K562 (cell line): ENCODE results near the gene PI4KA. TPM values are rescaled to one million over a fixed set of nuclear protein-coding genes. Genes with fewer than 3 reads are reported as not detected.

Experiments
- BCL6 ChIP-seq: fragments of 250-450 bp; sonication (Bioruptor Pico); IDR thresholded peaks from 2 replicates; pipeline ENCODE4 v1.4.0; 2020
- CBX2 ChIP-seq: fragments of 200-600 bp; sonication (generic); IDR thresholded peaks from one replicate; pipeline ENCODE4 v1.6.1; 2012; ENCODE audit warnings: mild to moderate bottlenecking, low read length, inconsistent platforms; ENCODE audit not compliant: insufficient read depth, poor library complexity, severe bottlenecking
- CBX8 ChIP-seq: fragments of 200-600 bp; sonication (generic); IDR thresholded peaks from 2 replicates; pipeline ENCODE4 v1.6.1; 2012; ENCODE audit warnings: borderline replicate concordance, mixed run types, low read depth, mild to moderate bottlenecking, moderate library complexity, mixed read lengths, low read length, control low read depth, inconsistent platforms; ENCODE audit not compliant: poor library complexity, severe bottlenecking; ENCODE audit errors: extremely low read depth
- CXXC5 ChIP-seq: fragments of 250-450 bp; sonication (Bioruptor Pico); IDR thresholded peaks from 2 replicates; pipeline ENCODE4 v1.8.0; 2022; ENCODE audit warnings: inconsistent platforms, mild to moderate bottlenecking, moderate library complexity
- DNMT1 ChIP-seq: fragments of 450-650 bp; IDR thresholded peaks from 2 replicates; pipeline ENCODE4 v1.6.1; 2016; ENCODE audit warnings: antibody characterized with exemption, mild to moderate bottlenecking
- GABPB2 ChIP-seq: fragments of 250-450 bp; sonication (Bioruptor Pico); conservative IDR thresholded peaks from 2 replicates; pipeline ENCODE4 v1.5.1; 2021; ENCODE audit warnings: mild to moderate bottlenecking
- HDAC1 ChIP-seq, 2 experiments: fragments of 450-650 bp; IDR thresholded peaks; 2 replicates each; pipeline ENCODE4 v1.6.1; 2016 to 2017; ENCODE audit warnings: inconsistent platforms in 1 of 2, mild to moderate bottlenecking in 1 of 2, moderate library complexity in 1 of 2
- HES1 ChIP-seq: fragments of 450-650 bp; IDR thresholded peaks from 2 replicates; pipeline ENCODE4 v1.6.1; 2016; ENCODE audit warnings: low read depth, mild to moderate bottlenecking, moderate library complexity
- PTRF ChIP-seq: fragments of 450-650 bp; IDR thresholded peaks from 2 replicates; pipeline ENCODE4 v1.6.1; 2016; ENCODE audit warnings: mild to moderate bottlenecking, missing genetic modification characterization, missing compliant biosample characterization
- PURB ChIP-seq: sonication (generic); formaldehyde crosslinking; IDR thresholded peaks from 2 replicates; pipeline ENCODE4 v1.9.0; 2021; ENCODE audit warnings: low read depth, mild to moderate bottlenecking, missing genetic modification reagents
- PYGO2 ChIP-seq: fragments of 450-650 bp; IDR thresholded peaks from 2 replicates; pipeline ENCODE4 v1.6.1; 2016; ENCODE audit warnings: mild to moderate bottlenecking, missing genetic modification characterization, moderate library complexity, missing compliant biosample characterization
- RAD51 ChIP-seq: fragments of 450-650 bp; IDR thresholded peaks from 2 replicates; pipeline ENCODE4 v1.7.1; 2016; ENCODE audit warnings: low read depth, mild to moderate bottlenecking, borderline replicate concordance
- RFX5 ChIP-seq: IDR thresholded peaks from 2 replicates; pipeline ENCODE4 v1.6.1; 2011; ENCODE audit warnings: low read depth, mild to moderate bottlenecking, improper control_type of control experiment, low read length
- SAP30 ChIP-seq: fragments of 200-600 bp; sonication (generic); IDR thresholded peaks from 2 replicates; pipeline ENCODE4 v1.6.1; 2012; ENCODE audit warnings: borderline replicate concordance, low read depth, mild to moderate bottlenecking, moderate library complexity, low read length, control low read depth, inconsistent platforms; ENCODE audit not compliant: insufficient read depth, poor library complexity, severe bottlenecking
- TEAD1 ChIP-seq, 2 experiments: fragments of 450-650 bp in 1 of 2; sonication (generic) in 1 of 2; formaldehyde crosslinking; IDR thresholded peaks; 2 replicates each; pipeline versions ENCODE4 v1.4.0 to v1.8.0; 2020 to 2022; ENCODE audit warnings: mild to moderate bottlenecking in 2 of 2, missing genetic modification reagents in 1 of 2
- TEAD2 ChIP-seq: fragments of 450-650 bp; IDR thresholded peaks from 2 replicates; pipeline ENCODE4 v1.6.1; 2016; ENCODE audit warnings: missing genetic modification characterization, control low read depth, missing compliant biosample characterization
- THRB ChIP-seq: fragments of 450-650 bp; formaldehyde crosslinking; conservative IDR thresholded peaks from 2 replicates; pipeline ENCODE4 v1.4.0; 2022; ENCODE audit warnings: mild to moderate bottlenecking, missing genetic modification characterization
- ZNF551 ChIP-seq: fragments of 250-450 bp; sonication (Bioruptor Pico); IDR thresholded peaks from 2 replicates; pipeline ENCODE4 v1.5.0; 2021; ENCODE audit warnings: mild to moderate bottlenecking, moderate library complexity
- ZNF717 ChIP-seq: fragments of 250-450 bp; sonication (Bioruptor Pico); IDR thresholded peaks from 2 replicates; pipeline ENCODE4 v1.5.0; 2021
- ZNF830 ChIP-seq: fragments of 250-450 bp; sonication (Bioruptor Pico); IDR thresholded peaks from 2 replicates; pipeline ENCODE4 v1.5.0; 2021; ENCODE audit warnings: mild to moderate bottlenecking
- polyA plus RNA-seq, 8 experiments: library from polyadenylated mRNA; depleted of rRNA in 4 of 8; stranded (reverse) in 5 of 8; unstranded in 3 of 8; fragments of >200 nt; fragmentation: Nextera tagmentation in 2 of 8; fragmentation: Illumina TruSeq in 1 of 8; extraction: Ambion mirVana in 2 of 8; extraction: Trizol in 1 of 8; gene quantifications; 2 replicates each; pipeline versions ENCODE4 v1.2.1 to v1.2.3, GENCODE V29; 2011 to 2014; ENCODE audit warnings: inconsistent platforms in 1 of 8, missing spikeins in 1 of 8
- total RNA-seq, 7 experiments: library from RNA; depleted of rRNA in 6 of 7; stranded (reverse); fragments of >200 nt in 6 of 7; fragmentation: Illumina TruSeq in 2 of 7; extraction: Trizol in 2 of 7; gene quantifications; 2 replicates each; pipeline versions ENCODE4 v1.2.1 to v1.2.3, GENCODE V29; 2011 to 2021; ENCODE audit warnings: low replicate concordance in 1 of 7
- TF ChIP-seq, protein P1 (sequence below), 2 experiments: fragments of 450-650 bp; conservative IDR thresholded peaks; 2 replicates each; pipeline ENCODE4 v1.6.1; 2017; ENCODE audit warnings: mild to moderate bottlenecking in 2 of 2, moderate library complexity in 2 of 2
- TF ChIP-seq, protein P2 (sequence below): sonication (generic); formaldehyde crosslinking; IDR thresholded peaks from 2 replicates; pipeline ENCODE4 v1.5.0; 2020; ENCODE audit warnings: missing genetic modification reagents
- TF ChIP-seq, protein P3 (sequence below): fragments of 250-450 bp; sonication (Bioruptor Pico); IDR thresholded peaks from 2 replicates; pipeline ENCODE4 v1.8.0; 2021; ENCODE audit warnings: moderate library complexity, mild to moderate bottlenecking, inconsistent platforms

The PI4KA gene
- total and polyA plus RNA-seq, 9 of the 15 experiments (the other 6 are each of a cell fraction or from before 2014, with no cell fraction given) = 7.3 to 187 (median 84.7) TPM

DNA sequence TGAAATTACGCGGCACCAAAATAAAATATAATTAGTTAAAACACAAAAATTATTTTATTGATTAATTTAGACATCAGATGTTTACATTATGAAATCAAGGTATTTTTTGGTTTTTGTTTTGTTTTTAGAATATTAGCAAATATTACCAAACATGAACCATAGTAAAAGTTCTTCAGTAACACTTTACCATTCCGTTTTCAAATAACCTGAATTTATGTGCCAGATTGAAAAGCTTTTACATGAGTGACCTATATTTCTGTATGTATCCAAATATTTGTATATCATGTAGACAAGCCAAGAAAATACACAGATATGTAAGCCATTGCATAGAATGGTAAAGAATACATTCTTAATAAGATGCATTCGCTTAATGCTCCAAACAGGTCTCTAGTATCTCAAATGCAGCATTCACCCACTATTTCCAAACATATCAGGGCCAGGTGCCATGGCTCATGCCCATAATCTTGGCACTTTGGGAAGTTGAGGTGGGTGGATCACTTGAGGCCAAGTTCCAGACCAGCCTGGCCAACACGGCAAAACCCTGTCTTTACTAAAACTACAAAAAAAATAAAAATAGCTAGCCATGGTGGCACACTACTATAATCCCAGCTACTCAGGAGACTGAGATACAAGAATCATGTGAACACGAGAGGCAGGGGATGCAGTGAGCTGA is 187.1 kb downstream of the PI4KA start (continued):
- TF ChIP-seq HES1 = no peak
- peak; percentile 98 for TF ChIP-seq CBX8
- 0 out of 2 replicates have a peak, but pooled peaks have one; percentile 29 for TF ChIP-seq ZNF717 (CRISPR knock-in tag)
- no peak for TF ChIP-seq DNMT1
- TF ChIP-seq RAD51 = no peak
- TF ChIP-seq ZNF551 = peak; percentile 78; the same call in 1 of the 2 replicates
- no peak for TF ChIP-seq PYGO2 (tag)
- peak; percentile 99 for TF ChIP-seq CBX2
- no peak for TF ChIP-seq HDAC1 (IDR thresholded peaks at IDR 0.05)
- no peak for TF ChIP-seq PTRF
- TF ChIP-seq, protein P1, sequence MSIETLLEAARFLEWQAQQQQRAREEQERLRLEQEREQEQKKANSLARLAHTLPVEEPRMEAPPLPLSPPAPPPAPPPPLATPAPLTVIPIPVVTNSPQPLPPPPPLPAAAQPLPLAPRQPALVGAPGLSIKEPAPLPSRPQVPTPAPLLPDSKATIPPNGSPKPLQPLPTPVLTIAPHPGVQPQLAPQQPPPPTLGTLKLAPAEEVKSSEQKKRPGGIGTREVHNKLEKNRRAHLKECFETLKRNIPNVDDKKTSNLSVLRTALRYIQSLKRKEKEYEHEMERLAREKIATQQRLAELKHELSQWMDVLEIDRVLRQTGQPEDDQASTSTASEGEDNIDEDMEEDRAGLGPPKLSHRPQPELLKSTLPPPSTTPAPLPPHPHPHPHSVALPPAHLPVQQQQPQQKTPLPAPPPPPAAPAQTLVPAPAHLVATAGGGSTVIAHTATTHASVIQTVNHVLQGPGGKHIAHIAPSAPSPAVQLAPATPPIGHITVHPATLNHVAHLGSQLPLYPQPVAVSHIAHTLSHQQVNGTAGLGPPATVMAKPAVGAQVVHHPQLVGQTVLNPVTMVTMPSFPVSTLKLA (conservative IDR thresholded peaks at IDR 0.05) = no peak
- TF ChIP-seq, protein P2, sequence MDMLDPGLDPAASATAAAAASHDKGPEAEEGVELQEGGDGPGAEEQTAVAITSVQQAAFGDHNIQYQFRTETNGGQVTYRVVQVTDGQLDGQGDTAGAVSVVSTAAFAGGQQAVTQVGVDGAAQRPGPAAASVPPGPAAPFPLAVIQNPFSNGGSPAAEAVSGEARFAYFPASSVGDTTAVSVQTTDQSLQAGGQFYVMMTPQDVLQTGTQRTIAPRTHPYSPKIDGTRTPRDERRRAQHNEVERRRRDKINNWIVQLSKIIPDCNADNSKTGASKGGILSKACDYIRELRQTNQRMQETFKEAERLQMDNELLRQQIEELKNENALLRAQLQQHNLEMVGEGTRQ (CRISPR knock-in tag) = 0 out of 2 replicates have a peak, but pooled peaks have one; percentile 17
- TF ChIP-seq THRB (CRISPR knock-in tag) = 0 out of 2 replicates have a peak, but pooled peaks have one; percentile 54
- TF ChIP-seq GABPB2 (CRISPR knock-in tag) = no peak
- TF ChIP-seq, protein P3, sequence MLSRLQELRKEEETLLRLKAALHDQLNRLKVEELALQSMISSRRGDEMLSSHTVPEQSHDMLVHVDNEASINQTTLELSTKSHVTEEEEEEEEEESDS (CRISPR knock-in tag) = no peak
- no peak; the same call in 1 of the 2 replicates for TF ChIP-seq CXXC5 (CRISPR knock-in tag)
- TF ChIP-seq SAP30 = peak; percentile 43
- 0 out of 2 replicates have a peak, but pooled peaks have one; percentile 40 for TF ChIP-seq PURB (CRISPR knock-in tag)
- no peak for TF ChIP-seq BCL6 (CRISPR knock-in tag)
- TF ChIP-seq RFX5 = no peak
- TF ChIP-seq TEAD1 (CRISPR knock-in tag; IDR thresholded peaks at IDR 0.05) = no peak
- TF ChIP-seq TEAD2 (tag) = no peak
- TF ChIP-seq ZNF830 (CRISPR knock-in tag) = no peak
